ENCODE data around the gene SOCS6.

DNA sequence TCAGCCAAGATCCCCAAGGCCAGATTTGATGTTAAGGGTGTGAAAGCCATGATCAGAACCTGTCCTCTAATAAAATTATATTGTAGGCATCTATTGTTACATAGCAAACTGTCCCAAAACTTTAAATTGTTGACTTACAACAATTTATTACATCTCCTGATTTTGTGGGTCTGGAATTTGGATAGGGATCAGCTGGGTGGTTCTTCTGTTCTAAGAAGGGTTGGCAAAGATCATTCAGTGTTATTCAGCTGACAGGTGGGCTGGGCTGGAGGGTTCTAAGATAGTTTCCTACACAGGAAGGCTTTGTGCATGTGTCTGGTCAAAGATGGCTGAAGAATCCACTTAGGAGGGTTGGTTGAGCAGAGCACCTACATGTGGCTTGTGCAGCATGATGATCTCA lies 50.0 kb downstream of the SOCS6 start:
- TF ChIP-seq, protein P1, sequence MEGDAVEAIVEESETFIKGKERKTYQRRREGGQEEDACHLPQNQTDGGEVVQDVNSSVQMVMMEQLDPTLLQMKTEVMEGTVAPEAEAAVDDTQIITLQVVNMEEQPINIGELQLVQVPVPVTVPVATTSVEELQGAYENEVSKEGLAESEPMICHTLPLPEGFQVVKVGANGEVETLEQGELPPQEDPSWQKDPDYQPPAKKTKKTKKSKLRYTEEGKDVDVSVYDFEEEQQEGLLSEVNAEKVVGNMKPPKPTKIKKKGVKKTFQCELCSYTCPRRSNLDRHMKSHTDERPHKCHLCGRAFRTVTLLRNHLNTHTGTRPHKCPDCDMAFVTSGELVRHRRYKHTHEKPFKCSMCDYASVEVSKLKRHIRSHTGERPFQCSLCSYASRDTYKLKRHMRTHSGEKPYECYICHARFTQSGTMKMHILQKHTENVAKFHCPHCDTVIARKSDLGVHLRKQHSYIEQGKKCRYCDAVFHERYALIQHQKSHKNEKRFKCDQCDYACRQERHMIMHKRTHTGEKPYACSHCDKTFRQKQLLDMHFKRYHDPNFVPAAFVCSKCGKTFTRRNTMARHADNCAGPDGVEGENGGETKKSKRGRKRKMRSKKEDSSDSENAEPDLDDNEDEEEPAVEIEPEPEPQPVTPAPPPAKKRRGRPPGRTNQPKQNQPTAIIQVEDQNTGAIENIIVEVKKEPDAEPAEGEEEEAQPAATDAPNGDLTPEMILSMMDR (IDR thresholded peaks at IDR 0.05 in 2 of 3, conservative IDR thresholded peaks at IDR 0.05 in 1 of 3; ENCODE audit: borderline replicate concordance in 1 of 3, insufficient read depth in 1 of 3, low read depth in 2 of 3, low read length in 2 of 3) = no peak
- TF ChIP-seq JUND (IDR thresholded peaks at IDR 0.05) = no peak
- no peak for TF ChIP-seq EGR1 (IDR thresholded peaks at IDR 0.05; ENCODE audit: low read depth)
- TF ChIP-seq, protein P2, sequence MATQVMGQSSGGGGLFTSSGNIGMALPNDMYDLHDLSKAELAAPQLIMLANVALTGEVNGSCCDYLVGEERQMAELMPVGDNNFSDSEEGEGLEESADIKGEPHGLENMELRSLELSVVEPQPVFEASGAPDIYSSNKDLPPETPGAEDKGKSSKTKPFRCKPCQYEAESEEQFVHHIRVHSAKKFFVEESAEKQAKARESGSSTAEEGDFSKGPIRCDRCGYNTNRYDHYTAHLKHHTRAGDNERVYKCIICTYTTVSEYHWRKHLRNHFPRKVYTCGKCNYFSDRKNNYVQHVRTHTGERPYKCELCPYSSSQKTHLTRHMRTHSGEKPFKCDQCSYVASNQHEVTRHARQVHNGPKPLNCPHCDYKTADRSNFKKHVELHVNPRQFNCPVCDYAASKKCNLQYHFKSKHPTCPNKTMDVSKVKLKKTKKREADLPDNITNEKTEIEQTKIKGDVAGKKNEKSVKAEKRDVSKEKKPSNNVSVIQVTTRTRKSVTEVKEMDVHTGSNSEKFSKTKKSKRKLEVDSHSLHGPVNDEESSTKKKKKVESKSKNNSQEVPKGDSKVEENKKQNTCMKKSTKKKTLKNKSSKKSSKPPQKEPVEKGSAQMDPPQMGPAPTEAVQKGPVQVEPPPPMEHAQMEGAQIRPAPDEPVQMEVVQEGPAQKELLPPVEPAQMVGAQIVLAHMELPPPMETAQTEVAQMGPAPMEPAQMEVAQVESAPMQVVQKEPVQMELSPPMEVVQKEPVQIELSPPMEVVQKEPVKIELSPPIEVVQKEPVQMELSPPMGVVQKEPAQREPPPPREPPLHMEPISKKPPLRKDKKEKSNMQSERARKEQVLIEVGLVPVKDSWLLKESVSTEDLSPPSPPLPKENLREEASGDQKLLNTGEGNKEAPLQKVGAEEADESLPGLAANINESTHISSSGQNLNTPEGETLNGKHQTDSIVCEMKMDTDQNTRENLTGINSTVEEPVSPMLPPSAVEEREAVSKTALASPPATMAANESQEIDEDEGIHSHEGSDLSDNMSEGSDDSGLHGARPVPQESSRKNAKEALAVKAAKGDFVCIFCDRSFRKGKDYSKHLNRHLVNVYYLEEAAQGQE (IDR thresholded peaks at IDR 0.05; ENCODE audit: low read depth) = no peak
- TF ChIP-seq EZH2 (IDR thresholded peaks at IDR 0.05) = no peak
- TF ChIP-seq ZFX (IDR thresholded peaks at IDR 0.05) = no peak
- no peak for TF ChIP-seq ELF1 (IDR thresholded peaks at IDR 0.05; ENCODE audit: borderline replicate concordance, low read depth)
- no peak for TF ChIP-seq EZH2phosphoT487 (IDR thresholded peaks at IDR 0.05; ENCODE audit: borderline replicate concordance)
- no peak for TF ChIP-seq RAD21 (IDR thresholded peaks at IDR 0.05; ENCODE audit: low read depth)
- no peak for TF ChIP-seq ZNF274 (IDR thresholded peaks at IDR 0.05; ENCODE audit: low read depth, low read length)
- no peak for TF ChIP-seq YY1 (IDR thresholded peaks at IDR 0.05; ENCODE audit: extremely low read depth, insufficient replicate concordance, low read depth, low read length)
- no peak for TF ChIP-seq POLR2A (IDR thresholded peaks at IDR 0.05; ENCODE audit: borderline replicate concordance, extremely low read depth, insufficient read depth, insufficient read length)

Data from HCT116 (cell line).